MM.1S (cell line): ENCODE measurements around the gene SPATA6.

Source experiments
- EZH2 ChIP-seq: fragments of 300-600 bp; sonication (generic); optimal IDR thresholded peaks from 2 replicates; pipeline ENCODE3; 2017; ENCODE audit warnings: low read depth, mild to moderate bottlenecking, antibody characterized with exemption, low read length, mixed read lengths
- EZH2phosphoT487 ChIP-seq: fragments of 300-600 bp; sonication (generic); IDR thresholded peaks from 2 replicates; pipeline ENCODE4 v1.6.1; 2018; ENCODE audit warnings: antibody characterized with exemption, low read length
- TF ChIP-seq, protein P1 (sequence below): fragments of 300-600 bp; sonication (generic); IDR thresholded peaks from 2 replicates; pipeline ENCODE4 v1.5.1; 2016; ENCODE audit warnings: antibody characterized with exemption, low read length, mixed read lengths

DNA sequence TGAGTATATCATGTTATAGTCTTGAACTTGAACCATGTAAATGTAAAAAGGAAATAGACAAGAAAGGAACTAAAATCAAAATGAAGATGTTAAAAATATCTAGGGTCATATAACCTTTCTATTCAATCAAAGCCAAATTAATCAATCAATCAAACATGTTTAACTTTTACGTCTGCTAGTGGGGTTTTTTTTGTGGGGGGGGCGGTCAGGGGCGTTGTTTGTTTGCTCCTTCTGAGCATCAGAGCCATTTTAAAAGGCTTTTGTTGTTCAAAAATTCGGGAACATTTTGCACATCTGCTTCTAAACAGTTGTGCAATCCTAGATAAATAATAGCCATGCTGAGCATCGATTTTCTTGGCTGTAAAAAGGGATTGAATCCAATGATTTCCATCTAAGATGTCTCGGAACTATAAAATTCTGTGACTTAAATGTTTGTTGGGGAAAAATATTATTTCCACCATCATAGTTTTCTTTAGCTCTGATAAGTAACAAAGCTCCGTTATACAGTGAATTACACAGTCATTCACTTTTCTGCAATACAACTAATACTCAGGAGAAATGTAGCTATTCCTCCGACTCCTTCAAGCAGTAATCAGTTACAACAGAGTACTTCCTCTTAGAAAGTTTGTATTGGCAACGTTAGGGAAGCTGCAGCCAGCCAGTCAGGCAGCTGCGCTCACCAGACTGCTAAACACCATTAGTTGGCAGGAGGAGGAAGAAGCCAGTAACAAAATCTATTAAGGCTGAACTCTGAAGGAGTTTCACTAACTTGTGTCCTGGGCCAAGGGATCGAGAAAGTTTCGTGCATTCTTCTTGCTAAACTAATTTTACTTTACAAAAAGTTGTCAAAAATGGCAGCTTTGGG is 2.2 kb downstream of the SPATA6 start:
- TF ChIP-seq, protein P1, sequence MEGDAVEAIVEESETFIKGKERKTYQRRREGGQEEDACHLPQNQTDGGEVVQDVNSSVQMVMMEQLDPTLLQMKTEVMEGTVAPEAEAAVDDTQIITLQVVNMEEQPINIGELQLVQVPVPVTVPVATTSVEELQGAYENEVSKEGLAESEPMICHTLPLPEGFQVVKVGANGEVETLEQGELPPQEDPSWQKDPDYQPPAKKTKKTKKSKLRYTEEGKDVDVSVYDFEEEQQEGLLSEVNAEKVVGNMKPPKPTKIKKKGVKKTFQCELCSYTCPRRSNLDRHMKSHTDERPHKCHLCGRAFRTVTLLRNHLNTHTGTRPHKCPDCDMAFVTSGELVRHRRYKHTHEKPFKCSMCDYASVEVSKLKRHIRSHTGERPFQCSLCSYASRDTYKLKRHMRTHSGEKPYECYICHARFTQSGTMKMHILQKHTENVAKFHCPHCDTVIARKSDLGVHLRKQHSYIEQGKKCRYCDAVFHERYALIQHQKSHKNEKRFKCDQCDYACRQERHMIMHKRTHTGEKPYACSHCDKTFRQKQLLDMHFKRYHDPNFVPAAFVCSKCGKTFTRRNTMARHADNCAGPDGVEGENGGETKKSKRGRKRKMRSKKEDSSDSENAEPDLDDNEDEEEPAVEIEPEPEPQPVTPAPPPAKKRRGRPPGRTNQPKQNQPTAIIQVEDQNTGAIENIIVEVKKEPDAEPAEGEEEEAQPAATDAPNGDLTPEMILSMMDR, result no peak
- no peak for TF ChIP-seq EZH2
- no peak for TF ChIP-seq EZH2phosphoT487
